Middle frontal gyrus (tissue), 1 donor: ENCODE data around the gene PLOD2.

Experiments
- DNase-seq: peaks from one replicate; pipeline ENCODE4 v3.0.0-alpha.2; 2015; ENCODE audit warnings: low spot score; ENCODE audit errors: extremely low spot score

Gene PLOD2

DNA sequence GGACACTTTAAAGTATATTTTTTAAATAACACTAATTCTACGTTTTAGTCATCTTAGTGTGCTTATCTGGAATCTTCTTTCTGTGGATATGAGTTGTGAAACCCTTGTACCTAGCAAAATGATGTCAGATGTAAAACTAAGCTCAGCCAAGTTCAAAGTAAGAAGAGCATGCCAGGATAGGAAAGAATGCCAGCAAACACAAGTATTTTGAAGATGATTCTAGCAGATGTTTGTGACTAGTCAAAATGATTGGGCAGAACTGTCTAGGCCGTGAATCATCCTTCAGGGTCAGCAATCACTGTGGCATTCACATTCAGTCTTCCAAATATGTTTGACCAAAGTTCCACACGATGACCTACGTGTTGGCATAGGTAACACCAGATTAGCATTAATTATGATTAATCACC, 5.4 kb upstream of the PLOD2 start:
- DNase-seq = no peak

DNA sequence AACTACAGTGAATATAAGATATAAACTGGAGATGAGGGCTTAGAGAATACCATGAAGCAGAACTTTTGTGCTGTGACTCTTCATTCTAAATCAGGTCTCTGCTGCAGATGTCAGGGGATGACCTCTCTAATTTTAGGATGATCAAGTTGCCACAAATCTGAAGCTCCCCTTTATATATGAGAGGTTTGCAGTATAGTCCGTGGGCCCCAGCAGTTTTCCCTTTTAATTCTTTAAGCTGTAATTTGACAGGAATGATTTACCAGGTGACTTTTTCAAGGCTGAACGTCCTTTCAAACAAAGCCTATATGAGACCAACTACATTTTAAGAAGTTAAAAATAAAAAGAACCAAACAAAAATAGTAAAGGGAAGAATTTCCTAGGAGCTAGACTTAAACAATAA, 4.9 kb upstream of the PLOD2 start:
- no peak for DNase-seq

DNA sequence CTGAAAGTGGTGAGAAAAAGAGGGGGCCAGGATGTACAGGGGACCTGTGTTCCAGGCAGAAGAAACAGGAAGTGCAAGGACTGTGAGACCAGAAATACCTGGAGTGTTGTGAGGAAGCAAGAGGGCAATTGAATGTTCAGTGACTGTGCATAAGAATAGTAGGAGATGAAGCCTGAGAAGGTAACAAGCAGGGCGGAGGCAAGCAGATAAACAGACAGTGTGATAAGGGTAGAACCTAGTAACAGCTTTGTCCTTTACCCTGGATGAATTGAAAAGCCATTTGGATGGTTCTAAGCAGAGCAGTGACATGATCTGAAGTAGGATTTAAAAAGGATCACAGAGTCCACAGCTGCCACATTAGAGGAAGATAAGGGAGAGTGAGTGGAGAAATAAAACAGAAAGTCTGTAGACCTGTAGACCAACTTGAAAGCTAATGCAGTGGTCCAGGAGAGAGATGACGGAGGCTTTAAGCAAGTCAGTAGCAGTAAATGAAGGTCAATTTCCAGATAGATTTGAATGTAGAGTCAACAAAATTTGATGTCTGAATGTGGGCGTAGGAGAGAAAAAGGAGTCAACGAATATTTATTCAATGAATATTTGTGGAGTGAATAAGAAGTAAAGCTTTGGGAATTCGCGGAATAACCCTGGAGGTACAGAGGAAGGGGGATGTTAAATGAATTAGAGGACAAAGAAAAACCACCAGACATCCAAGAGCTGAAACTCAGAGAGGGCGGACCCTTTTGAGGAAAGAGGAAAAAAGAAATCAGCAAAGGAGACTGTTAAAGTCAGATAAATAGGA, 4.2 kb upstream of the PLOD2 start:
- no peak for DNase-seq

DNA sequence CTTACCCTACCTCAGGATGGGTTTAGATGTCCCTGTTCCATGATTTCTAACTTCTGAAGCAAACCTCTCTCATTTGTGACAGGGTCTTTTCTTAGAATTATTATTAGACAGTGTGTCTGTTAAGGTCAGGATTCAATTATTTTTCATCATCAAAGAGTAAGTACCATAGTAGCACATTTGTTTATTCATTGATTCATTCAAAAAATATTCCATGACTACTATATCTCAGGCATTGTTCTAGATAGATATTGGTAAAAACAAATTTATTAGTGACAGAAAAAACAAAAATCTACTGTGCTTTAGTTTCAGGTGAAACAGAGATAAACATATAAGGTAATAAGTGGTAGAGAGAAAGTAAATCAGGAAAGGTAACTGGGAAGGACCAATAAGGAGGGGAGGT, 3.5 kb upstream of the PLOD2 start:
- DNase-seq = no peak

DNA sequence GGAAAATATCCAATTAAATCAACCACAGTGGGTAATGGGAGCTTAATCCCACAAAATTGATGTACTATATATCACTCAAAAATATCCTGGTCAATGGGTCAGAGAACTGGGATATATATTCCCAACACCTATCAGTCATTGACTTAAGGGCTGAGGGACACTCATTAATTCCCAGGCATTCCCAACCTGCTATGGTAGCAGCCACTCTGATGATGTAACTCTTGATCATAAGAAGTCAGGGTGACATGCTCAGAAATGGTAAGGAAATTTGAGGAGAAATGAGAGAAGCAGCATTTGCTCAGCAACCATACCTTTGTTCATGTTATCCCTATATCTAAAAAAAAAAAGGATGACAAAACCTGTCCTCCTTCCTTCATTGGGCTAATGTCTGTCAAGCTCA, 3.1 kb upstream of the PLOD2 start:
- DNase-seq = no peak

DNA sequence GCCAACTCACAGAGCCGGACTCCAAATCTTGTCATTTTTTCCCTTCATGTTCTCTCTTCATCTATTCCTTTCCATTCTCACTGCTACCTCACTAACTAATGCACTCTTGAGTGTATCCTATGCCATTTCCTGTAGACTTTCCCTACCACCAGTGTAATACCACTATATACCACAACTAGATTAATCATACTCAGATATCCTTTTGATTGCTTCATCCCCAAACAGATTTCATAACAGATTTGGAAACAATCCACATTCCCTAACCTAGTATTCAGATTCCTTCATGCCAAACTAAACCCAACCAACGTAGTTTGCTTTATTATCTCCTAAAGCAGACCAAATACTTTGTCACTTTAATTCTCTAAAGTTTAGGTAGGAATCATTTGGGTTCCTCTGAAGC, 2.6 kb upstream of the PLOD2 start:
- no peak for DNase-seq

DNA sequence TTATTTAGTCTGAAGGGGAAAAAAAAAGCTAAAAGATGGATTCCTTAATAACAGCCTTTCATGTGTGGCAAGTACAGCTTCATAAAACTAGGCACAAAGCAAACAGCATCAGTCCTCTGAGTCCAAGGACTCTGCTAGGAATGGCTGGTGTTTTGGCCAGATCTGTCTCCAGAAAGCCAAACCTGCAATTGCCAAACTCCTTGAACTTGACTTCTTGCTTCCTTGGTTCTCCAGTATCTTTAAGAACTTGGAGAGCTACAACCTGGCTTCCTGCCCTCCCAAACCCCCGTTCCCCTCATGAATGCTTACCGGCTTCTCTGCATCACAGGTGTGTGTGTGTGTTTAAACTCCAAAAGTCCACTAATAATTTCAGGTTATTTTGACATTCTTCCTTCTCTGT, 1.6 kb upstream of the PLOD2 start:
- DNase-seq = no peak

DNA sequence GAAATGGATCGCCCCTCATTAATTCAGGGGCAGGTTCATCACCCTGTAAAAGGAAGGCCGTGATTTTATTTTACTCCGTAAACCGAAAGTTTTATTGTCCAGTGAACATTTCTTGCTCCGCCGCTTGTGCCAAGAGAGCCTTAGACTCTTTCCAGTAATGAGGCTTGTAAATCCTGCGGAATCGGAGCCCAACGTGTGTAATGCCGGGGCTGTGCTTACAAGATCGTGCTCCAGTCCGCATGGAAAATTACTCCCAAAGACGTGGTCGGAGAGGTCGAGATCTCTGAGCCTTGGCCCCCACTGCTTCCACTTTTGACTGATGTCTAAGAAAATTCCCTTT, 649 bp upstream of the PLOD2 start:
- DNase-seq = no peak

DNA sequence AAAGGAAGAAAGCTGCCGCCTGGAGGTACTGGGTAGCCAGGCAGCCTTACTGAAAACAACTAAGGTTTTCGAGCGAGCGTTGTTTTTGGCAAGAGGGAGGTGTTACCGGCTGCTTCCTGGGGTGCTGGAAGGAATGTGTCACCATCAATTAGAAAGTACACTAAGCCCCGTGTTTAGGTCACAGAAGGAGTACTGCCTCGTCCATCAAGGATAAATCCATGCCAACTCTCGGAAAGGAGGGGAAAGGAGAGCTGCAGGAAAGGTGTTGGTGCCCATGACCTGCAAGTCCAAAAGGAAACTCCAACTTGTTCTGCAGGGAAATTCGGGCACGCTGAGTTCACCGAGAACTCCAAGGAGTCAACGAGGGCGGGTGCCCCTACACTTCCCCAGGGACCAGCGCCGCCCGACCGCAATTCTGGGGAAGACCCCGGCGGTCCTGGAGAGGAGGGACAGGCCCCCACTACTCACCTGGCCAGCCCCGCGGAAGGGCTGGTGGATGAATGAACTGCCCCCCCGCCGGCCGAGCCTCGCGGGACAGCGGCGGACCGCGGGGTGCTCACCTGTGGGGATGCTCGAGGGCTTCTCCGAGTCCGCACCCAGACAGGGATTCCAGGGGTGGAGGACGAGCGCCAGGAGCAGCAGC, 542 bp downstream of the PLOD2 start:
- DNase-seq = no peak

DNA sequence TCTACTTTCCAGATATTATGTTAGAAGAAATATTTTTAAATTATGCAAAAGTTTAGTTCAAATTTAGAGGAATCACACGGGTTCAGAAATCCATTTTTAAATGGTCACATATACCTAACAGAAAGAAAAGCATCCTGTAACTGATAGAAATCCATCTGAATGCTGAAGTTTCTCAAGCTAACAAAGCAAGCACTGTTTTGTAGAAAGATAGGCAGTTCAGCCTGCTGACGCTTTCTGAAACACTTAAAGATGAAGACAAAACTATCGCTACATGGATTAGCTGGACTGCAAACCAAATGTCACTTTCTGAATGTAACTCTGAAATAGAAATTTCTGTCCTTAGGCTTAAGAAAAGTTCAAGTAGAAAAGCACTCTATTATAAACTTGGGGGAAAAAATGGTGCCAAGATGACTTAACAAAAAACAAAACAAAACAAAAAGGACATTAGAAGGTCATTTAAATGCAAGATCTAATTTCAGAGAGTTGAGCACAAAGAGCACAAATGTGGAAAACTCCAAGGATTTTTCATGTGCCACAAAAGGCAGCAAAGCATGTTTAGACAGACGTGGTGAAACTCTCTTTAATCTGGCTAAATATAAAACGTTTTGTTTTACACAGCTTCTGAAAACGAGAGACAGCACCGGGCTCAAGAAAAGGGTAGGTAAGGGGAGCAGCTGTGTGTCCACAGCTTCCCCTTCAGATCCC, 1.2 kb downstream of the PLOD2 start:
- no peak for DNase-seq

DNA sequence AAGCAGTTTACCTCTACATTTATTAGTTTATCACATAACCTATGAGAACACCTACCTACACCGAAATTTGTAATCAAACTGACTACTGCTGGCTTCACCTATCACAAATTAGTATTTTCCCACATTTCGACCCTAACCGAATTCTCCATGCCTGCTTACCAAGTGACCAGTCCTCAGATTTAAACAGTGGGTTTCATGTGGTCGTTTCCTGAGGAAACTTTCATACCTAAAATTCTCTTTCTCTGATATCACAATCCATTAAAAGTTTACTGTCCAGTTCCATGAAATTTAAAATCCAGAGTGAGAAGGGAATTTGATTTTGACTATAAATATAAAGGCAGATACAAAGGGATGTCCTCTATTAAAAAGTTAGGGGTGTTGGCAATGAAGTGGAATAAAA, 1.9 kb downstream of the PLOD2 start:
- DNase-seq = no peak

DNA sequence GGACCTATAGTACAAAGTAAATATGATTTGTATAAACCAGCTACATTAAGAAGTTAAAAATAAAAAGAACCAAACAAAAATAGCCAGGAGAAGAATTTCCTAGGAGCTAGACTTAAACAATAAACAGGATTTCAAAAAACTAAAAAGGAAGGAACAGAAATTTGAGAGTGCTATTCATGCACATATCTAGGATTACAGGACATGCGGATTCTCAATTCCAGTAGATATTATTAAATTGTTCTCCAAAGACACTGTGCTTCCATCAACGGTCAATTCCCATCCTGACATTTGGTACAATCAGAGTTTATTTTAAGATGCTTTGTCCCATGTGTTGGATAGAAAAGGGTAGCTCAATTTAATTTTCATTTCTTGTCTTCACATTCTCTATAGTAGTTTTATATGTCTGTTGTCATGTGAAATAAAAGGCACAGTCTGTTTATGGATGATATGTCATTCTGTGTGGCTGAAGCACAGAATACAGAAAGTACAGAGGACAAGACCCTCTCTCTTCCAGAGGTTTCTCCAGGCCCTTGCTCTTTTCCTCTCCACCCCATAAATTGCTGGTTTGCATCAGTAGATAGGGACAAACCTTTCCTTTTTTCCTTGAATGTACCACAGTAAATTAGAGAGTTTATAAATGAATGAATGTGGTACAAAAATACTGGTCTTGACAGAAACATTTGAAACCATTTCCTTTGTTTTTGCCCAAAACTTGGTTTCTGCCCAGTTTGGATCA, 3.5 kb downstream of the PLOD2 start:
- no peak for DNase-seq

DNA sequence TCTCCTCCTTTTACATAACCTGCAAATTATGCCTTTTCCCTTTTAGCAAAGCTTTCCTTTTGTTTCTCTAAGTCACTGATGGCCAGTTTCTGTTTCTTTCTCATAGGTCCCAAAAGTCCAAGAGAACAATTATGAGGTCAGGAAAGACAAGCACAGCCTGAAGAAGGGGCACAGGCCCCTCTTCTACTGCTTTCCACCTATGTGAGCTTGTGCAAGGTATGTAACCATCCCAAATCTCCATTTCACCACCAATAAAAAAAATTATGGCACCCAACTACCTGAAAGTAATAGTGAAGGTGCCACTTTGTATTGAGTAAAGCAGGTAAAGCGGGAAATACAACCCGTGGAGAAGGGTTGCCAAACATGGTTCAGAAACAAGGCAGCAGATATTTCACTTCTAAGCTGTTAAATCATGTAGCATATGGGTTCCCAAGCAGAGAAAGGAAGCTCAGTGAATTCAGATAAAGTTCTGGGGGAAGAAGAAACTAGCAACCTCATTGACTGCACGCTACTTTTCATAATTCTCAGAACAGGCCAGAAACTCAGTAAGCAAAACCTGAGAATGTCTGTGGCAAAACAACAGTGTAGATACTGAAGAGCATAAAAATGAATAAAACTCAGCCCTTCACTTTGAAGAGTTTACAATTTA, 4.2 kb downstream of the PLOD2 start:
- DNase-seq = no peak

DNA sequence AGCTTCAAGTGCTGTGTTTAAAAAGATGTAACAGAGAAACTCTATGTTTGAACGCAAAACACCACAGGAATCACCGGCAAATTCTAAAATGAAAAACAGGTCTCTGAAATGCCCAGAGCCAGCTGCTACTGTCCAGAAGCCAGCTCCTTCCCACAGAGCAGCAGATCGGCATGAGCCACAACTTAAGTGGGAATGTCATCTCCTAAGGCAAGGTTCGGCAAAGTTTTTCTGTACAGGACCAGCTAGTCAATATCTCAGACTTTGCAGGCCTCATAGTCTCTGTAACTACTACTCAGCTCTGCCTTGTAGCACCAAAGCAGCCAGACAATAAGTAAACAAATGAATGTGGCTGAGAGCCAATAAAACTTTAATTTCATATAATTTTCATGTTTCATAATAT, 4.9 kb downstream of the PLOD2 start:
- DNase-seq = no peak

DNA sequence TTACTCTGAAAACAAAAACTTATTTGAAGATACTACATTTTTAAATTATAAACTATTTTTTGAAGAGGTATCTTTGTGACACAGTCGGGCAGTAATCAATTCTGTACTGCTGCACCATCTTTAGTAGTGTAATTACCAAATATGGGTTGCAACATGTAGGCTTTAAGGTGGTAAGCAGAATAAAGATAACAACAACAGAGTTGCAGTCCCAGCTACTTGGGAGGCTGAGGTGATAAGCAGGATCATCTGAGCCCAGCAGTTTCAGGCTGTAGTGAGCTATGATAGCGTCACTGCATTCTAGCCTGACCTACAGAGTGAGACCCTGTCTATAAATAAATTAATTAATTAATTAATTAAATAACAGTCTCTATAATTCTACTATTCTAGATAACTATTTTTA, 6.0 kb downstream of the PLOD2 start:
- no peak for DNase-seq

DNA sequence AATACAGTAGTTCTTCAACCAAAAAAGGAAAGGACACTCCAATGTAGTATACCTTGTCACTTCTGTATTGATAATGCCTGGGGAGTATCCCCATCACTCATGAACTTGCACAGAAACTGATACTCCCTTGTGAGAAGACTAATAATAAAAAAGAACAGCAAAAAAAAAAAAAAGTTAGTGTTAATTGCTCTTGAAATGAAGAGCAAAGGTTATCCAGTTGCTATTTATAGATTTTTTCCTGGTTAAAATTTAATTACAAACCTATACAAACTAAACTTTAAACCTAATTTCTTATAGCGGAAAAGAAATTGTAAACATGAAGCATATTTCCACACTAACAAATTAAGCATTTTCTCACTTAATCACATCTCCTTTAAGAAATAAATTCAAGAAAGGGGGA, 6.7 kb downstream of the PLOD2 start:
- no peak for DNase-seq

DNA sequence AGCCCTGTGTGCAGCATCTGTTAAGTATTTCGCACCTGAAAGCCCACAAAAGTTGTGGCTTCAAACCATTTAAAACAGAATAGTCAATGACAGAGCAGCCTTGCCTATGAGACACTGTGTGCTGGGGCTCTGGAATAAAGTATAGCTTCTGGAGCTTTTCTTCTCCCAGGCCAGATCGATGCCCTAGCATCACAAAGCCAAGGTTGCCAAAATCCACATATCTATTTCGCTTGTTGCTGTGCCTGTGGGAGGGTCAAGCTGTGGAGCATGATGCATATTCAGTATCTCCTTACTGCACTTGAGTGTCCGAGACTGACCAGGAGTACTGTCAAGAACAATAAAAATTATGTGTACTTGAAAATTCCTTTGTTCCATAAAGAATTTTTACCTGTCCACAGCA, 7.6 kb downstream of the PLOD2 start:
- DNase-seq = no peak

DNA sequence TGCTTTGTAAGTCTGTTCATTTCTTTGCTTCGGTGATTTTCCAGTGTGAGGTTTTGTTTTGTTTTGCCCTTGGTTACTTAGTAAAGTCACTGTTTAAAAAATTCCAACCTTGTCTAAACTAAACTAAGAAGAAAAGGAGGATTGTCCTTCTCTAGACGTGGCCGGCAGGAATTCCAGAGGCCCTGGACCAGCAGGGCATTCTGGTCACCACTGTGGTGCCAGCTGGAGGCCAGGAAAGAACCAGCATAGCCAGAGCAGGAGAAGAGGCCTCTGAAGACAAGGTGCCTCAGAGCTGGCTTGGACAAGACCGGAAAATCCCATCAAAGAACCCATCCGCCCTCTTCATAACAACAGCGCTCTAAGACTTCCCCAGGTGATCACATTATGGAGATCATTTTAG, 8.2 kb downstream of the PLOD2 start:
- DNase-seq = no peak

DNA sequence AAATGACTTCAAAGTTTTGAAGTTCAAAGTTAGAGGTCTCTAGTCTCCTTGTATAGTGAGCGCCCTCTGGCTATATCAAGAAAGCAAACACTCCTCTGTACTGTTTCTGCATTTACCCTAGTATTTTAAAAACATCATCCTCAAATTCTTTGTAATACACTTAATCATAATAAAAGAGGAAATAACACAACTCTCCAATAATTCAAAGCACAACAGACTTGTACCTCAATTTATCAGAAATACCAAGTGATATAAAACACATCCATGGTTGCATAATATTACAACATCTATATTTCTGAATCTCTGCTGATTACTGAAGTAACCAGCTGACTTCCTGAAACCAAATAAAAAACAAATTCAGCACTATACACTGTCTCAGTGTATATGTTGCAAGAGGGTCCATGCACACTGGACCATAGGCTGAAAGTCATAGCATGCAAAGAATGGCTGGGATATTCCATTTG, 12.5 kb downstream of the PLOD2 start:
- no peak for DNase-seq

DNA sequence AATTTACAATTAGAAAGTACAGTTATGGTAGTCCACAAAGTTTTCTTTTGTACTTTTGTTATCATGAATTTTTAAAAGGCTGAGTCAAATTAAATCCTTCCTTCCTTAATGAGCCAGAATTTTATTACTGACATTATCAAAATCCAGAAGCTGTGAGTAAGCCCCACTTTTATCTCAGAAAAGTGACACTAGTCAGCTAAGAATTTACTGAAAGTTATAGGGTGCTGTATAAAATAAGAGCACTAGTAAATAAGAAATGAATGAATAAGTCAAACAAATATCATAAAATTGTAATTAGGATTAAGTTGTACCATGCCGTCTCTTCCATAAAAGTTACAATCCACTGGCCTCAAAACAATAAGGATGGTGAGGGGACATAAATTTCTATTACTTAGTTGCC, 15.3 kb downstream of the PLOD2 start:
- no peak for DNase-seq

DNA sequence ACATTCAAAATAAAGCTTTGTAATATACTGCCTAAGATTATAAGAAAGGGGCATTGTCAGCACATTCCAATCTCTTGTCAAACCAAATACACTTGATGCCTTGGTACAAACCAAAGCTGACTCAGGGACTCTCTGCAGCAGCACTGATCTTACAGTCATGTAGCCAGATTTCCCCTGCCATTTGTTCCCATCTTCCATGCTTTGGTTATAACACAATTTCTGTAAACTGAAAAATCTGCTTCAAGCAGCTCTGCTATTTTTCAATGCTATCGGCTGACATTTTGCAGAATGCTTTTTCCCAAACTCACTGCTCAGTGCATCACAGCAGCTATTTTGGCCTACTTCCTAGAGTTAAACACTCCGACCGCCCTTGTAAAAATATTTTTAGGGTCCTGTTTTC, 18.2 kb downstream of the PLOD2 start:
- no peak for DNase-seq
